Effector memory CD4-positive, alpha-beta T cell (primary cell): ENCODE results near the gene CDS2.
A peak's percentile ranks its signal among the peaks of the same experiment; 100 is the strongest.

Experiments
- DNase-seq, 3 donors: peaks; one replicate each; pipeline ENCODE4 v3.0.0-alpha.2; 2020
- H3K27ac ChIP-seq: 2 replicates; pipeline ENCODE4 v1.7.0; 2013; ENCODE audit warnings: mild to moderate bottlenecking, low read length, moderate library complexity; ENCODE audit not compliant: insufficient read depth, poor library complexity, severe bottlenecking
- H3K27me3 ChIP-seq: replicated peaks from 2 replicates; pipeline ENCODE4 v1.7.0; 2013; ENCODE audit warnings: mild to moderate bottlenecking, low read length; ENCODE audit not compliant: insufficient read depth, control insufficient read depth, poor library complexity, severe bottlenecking
- H3K36me3 ChIP-seq: 2 replicates; pipeline ENCODE4 v1.7.0; 2013; ENCODE audit warnings: mild to moderate bottlenecking, low read length, moderate library complexity; ENCODE audit not compliant: control insufficient read depth, insufficient read depth
- H3K4me1 ChIP-seq: 2 replicates; pipeline ENCODE4 v1.7.0; 2013; ENCODE audit warnings: low read length, mild to moderate bottlenecking; ENCODE audit not compliant: control insufficient read depth, insufficient read depth, poor library complexity, severe bottlenecking
- H3K4me3 ChIP-seq: 2 replicates; pipeline ENCODE4 v1.7.0; 2013; ENCODE audit warnings: low read length, low read depth, mild to moderate bottlenecking; ENCODE audit not compliant: insufficient read depth, poor library complexity, severe bottlenecking
- H3K9me3 ChIP-seq: 2 replicates; pipeline ENCODE4 v1.7.0; 2013; ENCODE audit warnings: mild to moderate bottlenecking, low read length, moderate library complexity; ENCODE audit not compliant: control insufficient read depth

The CDS2 gene

DNA sequence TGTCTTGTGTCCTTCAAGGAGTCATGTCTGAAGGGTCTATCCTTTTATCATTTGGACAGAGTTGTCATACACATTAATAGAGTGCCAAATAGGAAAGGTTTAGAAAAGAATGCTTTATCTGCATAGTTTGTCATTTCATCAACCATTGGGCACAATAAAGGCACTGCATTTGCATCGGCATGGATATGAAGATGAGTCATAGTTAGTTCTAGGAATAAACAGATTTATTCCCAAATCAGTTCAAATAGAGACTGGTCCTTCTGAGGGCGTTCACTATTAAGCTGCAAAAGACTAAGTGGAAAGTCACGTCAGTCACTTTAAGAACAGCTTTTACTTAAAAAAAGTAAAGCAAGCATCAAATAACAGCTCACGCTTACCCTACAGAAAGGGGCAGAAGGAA lies 90.8 kb downstream of the CDS2 start:
- Histone ChIP-seq H3K27ac (no peak overlapping the region), H3K4me3 (no peak overlapping the region), H3K36me3 (no peaks in the 10 kb centered on the region), H3K4me1 (no peaks in the 10 kb centered on the region), H3K9me3 (no peaks in the 10 kb centered on the region), H3K27me3 (no peaks in the 10 kb centered on the region)
- no peak for DNase-seq

DNA sequence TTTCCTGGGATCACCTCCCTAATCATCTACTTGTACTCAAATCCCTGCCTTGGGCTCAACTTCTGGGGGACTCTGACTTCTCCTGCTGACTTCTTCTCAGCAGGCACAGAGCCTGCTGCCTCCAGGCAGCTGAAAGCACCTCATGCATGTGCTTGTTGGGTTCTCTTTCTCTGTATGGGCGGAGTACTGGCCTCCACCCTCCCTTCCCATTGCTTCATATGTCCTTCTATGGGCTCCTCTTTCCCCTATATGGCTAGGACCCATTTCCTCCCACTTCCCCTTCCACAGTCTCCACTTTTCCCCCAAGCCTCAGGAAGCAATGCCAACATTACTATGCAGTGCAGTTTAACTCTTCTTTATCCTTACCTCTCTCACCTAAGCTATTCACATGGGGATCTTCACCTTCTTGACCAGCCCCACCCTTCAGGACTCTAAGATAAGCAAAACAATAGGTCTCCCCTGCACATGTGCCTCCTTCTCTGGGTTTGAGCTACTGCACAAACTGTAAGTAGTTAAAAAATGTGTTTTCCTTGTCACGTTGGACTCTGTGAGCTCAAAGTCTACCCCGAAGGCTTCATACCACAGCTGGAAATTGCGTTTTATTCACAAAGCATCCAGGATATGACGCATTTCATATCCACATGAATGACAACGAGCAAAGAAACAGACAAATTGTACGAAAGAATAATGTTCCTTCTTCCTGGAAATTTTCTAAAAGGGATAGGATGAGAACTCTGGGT lies 93.7 kb downstream of the CDS2 start:
- H3K27ac ChIP-seq, result no peak overlapping the region
- DNase-seq, result no peak
- H3K4me1 ChIP-seq, result no peaks in the 10 kb centered on the region
- H3K4me3 ChIP-seq, result no peak overlapping the region
- no peaks in the 10 kb centered on the region for H3K36me3 ChIP-seq
- H3K27me3 ChIP-seq, result no peaks in the 10 kb centered on the region
- no peaks in the 10 kb centered on the region for H3K9me3 ChIP-seq

DNA sequence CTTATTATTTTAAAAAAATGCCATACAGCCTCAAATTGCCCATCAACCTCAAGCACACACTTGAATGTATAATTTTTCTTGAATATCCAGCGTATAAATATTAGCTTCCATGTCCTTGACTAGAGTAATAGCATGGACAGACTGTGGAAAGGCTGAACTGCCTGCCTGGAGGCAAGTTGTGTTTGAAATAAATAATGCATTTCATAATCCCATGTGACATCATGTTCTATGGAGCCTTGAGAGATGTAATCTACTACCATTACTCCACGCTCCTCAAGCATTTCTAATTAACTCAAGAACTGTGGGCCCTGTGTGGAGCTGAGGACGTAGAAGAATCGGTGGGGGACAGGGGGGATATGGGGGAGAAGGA lies 94.2 kb downstream of the CDS2 start:
- Histone ChIP-seq H3K27me3 (no peaks in the 10 kb centered on the region), H3K27ac (no peak overlapping the region), H3K9me3 (no peaks in the 10 kb centered on the region), H3K36me3 (no peaks in the 10 kb centered on the region), H3K4me3 (no peak overlapping the region), H3K4me1 (no peaks in the 10 kb centered on the region)
- no peak for DNase-seq

DNA sequence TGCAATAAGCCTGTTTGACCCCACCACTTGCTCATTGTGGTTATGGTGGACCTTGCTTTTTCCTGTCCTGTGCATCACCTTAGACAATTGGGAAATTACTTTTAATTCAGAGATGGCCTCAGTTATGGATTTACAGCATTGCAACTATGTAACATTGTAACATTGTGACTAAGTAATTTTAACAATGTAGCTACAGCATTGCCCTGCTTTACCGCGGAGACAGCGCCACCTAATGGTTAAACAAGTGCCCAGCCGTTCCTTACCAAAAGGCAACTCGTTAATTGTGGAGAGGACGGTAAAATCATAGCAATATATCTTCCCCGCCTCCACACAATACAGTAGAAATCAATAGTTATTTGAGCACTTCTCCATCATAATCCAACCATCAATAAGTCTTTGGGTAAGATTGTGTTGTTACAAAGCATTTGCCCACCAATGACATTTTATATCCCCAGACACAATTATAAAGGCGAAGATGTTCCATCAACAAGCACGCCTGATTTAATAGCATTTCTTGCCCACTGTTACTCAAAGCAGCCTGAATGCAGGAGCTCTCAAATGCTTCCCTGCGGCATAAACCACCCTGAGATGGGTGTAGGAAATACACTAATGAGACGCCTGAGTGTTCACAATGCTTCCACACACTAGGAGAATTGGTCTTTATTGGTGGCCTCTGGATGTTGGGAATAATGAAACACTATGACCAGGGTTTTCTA lies 96.3 kb downstream of the CDS2 start:
- H3K36me3 ChIP-seq, result no peaks in the 10 kb centered on the region
- no peak overlapping the region for H3K4me3 ChIP-seq
- peak in 2 of 3 donors; percentile 8 to 22 for DNase-seq
- H3K9me3 ChIP-seq, result no peaks in the 10 kb centered on the region
- H3K27ac ChIP-seq, result no peak overlapping the region
- no peaks in the 10 kb centered on the region for H3K4me1 ChIP-seq
- H3K27me3 ChIP-seq, result no peaks in the 10 kb centered on the region

DNA sequence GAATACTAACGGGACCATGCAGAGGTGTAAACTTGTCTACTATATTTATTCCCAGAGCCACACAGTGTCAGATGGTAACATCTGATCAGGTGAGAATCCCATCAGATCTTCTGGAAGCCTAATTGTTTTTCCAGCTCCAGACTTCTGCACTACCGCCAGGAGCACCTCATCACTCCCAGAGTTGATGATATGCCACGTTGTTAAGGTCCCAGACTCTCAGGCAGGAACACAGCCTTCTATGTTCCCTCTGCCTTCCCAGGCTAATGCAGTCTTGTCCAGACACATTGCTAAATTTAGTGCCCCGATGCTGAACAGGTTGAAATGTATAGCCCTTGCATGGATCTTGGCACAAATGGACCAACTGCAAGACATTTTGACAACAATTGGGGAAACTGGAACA lies 103.7 kb downstream of the CDS2 start:
- Histone ChIP-seq H3K36me3 (no peaks in the 10 kb centered on the region), H3K27me3 (no peaks in the 10 kb centered on the region), H3K4me1 (no peaks in the 10 kb centered on the region), H3K9me3 (no peaks in the 10 kb centered on the region), H3K4me3 (no peak overlapping the region), H3K27ac (no peak overlapping the region)
- DNase-seq, result no peak

DNA sequence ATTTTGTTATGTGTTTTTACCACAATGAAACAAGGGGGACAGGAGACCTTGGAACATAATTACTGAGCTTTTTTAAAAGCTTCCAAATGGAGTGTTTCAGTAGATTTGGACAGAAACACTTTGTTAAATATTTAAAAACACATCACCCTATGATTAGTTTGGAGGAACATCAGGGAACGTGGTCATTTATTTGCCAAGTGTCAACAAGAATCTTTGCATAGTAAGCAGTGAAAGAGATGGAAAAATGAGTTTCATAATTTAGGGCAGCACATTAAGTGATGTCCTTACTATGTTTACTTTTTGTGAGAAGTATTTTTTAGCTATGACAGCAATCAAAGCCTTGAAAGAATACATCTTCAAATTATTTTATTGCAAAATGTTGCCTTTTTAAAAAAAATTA lies 107.3 kb downstream of the CDS2 start:
- no peaks in the 10 kb centered on the region for H3K36me3 ChIP-seq
- H3K4me1 ChIP-seq, result no peaks in the 10 kb centered on the region
- H3K27ac ChIP-seq, result no peak overlapping the region
- H3K4me3 ChIP-seq, result no peak overlapping the region
- DNase-seq, result no peak
- no peaks in the 10 kb centered on the region for H3K9me3 ChIP-seq
- no peaks in the 10 kb centered on the region for H3K27me3 ChIP-seq

DNA sequence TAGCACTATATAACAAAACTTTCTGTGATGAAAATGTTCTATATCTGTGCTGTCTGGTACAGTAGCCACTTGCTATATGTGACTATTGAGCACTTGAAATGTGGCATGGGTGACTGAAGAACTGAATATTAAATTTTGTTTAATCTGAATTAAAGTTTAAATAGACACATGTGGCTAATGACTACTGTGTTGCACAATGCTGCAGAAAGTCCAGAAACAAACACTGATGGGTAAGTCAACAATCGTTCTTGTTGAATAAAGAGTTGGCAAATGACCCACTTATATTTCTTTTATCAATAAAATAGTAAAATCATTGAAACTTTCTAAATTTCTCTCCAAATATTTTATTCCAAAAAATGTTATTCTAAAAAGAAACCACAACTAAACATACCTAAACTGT lies 108.2 kb downstream of the CDS2 start:
- H3K36me3 ChIP-seq, result no peaks in the 10 kb centered on the region
- H3K27me3 ChIP-seq, result no peaks in the 10 kb centered on the region
- H3K4me3 ChIP-seq, result no peak overlapping the region
- no peaks in the 10 kb centered on the region for H3K9me3 ChIP-seq
- no peak for DNase-seq
- no peaks in the 10 kb centered on the region for H3K4me1 ChIP-seq
- no peak overlapping the region for H3K27ac ChIP-seq
